Suprapubic skin (tissue), 3 donors: ENCODE results near the gene PARD3B.

ENCODE experiments used
- POLR2AphosphoS5 ChIP-seq, 3 donors: sonication (generic); formaldehyde crosslinking; IDR thresholded peaks; one replicate each; pipeline ENCODE4 v1.6.1; 2017; ENCODE audit warnings: antibody characterized with exemption in 3 of 3
- TF ChIP-seq, protein P1 (sequence below), 2 donors: fragments of 200-600 bp in 1 of 2; fragments of 450-650 bp in 1 of 2; sonication (generic) in 1 of 2; IDR thresholded peaks; one replicate each; pipeline ENCODE4 v1.5.1; 2016 to 2019; ENCODE audit warnings: antibody characterized with exemption in 2 of 2, mild to moderate bottlenecking in 1 of 2, moderate library complexity in 1 of 2

GRCh38 chr2:204862809-204863208, 317.5 kb downstream of the PARD3B start:
- TF ChIP-seq, protein P1, sequence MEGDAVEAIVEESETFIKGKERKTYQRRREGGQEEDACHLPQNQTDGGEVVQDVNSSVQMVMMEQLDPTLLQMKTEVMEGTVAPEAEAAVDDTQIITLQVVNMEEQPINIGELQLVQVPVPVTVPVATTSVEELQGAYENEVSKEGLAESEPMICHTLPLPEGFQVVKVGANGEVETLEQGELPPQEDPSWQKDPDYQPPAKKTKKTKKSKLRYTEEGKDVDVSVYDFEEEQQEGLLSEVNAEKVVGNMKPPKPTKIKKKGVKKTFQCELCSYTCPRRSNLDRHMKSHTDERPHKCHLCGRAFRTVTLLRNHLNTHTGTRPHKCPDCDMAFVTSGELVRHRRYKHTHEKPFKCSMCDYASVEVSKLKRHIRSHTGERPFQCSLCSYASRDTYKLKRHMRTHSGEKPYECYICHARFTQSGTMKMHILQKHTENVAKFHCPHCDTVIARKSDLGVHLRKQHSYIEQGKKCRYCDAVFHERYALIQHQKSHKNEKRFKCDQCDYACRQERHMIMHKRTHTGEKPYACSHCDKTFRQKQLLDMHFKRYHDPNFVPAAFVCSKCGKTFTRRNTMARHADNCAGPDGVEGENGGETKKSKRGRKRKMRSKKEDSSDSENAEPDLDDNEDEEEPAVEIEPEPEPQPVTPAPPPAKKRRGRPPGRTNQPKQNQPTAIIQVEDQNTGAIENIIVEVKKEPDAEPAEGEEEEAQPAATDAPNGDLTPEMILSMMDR (IDR thresholded peaks at IDR 0.05), result no peak
- no peak for TF ChIP-seq POLR2AphosphoS5 (IDR thresholded peaks at IDR 0.05)
